HG03354 (cell line): Measurements from ENCODE around the gene ABHD14A.
"Not testable (repeated sequence)": the region's sequence is repeated elsewhere in the genome, so short reads cannot be mapped to it uniquely, and the experiment has no call there.

Experiments used
- ATAC-seq: cut with Tn5 transposase; IDR thresholded peaks from one replicate; pipeline ENCODE4 v1.9.1; 2021; ENCODE audit warnings: mild to moderate bottlenecking; ENCODE audit not compliant: unreplicated experiment, poor library complexity, severe bottlenecking

ABHD14A gene

DNA sequence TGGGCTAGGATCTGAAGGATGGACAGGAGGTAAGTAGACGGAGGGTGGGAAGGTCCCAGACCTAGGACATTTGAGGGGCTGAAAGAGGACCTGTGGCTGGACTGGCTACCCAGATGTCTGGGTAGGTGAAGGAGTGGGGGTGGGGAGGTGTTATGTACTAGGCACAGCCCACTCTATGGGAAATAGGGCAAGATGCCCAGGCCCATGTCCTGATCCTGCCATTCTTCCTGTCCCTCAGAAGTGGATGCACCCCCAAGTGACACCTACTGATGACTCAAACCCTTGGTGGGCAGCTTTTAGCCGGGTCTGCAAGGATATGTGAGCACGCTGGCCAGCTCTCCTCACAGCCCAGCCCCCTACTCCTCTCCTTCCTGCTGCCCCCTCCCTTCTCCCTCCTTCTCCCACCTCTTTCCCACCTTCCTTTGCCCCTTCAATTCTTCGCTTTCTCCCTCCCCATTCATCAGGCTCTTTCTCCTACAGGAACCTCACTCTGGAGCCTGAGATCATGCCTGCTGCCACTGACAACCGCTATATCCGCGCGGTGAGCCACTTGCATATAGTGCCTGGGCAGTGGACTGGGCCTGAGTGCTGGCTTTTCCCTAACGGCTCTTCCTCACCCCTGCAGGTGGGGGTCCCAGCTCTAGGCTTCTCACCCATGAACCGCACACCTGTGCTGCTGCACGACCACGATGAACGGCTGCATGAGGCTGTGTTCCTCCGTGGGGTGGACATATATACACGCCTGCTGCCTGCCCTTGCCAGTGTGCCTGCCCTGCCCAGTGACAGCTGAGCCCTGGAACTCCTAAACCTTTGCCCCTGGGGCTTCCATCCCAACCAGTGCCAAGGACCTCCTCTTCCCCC is 13.7 kb downstream of the ABHD14A start:
- no peak for ATAC-seq

DNA sequence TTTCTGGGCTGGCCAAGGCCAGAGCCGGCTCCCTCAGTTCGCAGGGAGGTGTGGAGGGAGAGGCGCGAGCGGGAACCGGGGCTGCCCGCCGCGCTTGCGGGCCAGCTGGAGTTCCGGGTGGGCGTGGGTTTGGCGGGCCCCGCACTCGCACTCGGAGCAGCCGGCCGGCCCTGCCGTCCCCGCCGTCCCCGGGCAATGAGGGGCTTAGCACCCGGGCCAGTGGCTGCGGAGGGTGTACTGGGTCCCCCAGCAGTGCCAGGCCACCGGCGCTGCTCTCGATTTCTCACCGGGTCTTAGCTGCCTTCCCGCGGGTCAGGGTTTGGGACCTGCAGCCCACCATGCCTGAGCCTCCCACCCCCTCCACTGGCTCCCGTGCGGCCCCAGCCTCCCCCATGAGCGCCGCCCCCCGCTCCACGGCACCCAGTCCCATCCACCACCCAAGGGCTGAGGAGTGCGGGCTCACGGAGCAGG is 15.7 kb downstream of the ABHD14A start:
- ATAC-seq: not testable (repeated sequence)

DNA sequence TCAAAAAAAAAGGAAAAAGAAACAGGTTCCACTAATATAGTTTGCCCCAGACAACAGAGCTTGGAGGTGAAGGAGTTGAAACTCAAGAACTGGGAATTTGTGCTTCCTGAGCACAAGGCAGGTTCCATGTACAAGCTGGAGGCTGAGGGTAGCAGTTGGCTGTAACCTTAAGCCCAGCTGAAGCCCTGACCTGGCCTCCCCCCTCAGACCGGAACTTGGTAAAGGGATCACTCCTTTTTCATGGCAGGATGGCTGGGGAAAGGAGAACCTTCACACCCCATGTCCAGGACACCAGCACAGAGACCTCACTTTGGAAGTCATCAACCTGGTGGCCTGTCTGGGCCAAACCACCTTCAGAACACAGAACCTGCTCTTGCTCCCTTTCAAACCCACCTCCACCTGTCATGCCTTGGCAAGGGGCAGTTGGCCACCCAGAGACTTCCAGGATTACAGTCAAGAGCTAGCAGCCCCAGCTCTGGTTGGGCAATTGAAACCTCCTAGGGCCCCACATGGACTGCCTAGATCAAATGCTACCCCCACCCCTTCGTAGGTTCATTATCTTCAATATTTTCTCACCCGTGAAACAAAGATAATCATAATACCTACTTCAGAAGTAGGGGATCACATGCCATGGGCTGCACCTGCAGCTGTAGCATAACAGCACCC is 17.3 kb downstream of the ABHD14A start:
- ATAC-seq: no peak

DNA sequence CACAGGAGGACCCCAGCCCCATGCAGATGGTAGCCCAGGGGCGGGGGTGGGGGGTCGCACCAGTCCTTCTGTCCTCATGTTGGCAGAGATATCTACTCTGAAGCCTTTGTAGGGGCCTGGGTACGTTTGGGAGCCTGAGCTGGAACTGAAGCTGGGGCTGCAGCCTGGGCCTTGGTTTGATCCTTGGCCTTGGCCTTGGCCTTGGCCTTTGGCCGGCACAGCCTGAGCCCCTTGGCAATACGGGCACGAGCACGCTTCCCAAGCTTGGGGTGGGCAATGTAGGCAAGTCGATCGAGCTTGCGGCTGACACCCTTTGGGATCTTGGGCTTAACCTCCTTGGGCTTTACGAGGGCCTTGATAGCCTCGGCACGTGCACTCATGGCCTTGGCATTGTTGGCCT is 18.8 kb downstream of the ABHD14A start:
- not testable (repeated sequence) for ATAC-seq

DNA sequence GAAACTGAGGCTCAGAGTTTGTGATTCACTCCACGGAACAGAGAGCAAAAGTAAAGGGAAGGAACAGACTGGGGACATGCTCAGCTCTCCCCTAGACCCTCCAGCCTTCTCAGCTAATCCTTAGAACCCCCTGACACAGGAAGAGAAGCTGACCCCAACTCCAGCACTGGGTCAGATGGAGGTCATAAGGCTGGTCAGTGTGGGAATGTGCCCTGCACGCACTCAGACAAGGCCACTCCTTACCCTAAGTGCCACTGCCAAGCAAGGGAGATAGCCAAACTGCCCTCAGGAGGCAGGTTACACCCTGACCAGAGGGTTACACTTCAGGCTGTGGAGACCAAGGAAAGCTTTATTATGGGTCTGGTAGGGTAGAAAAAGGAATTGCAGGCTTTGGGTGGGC is 19.7 kb downstream of the ABHD14A start:
- ATAC-seq: no peak

DNA sequence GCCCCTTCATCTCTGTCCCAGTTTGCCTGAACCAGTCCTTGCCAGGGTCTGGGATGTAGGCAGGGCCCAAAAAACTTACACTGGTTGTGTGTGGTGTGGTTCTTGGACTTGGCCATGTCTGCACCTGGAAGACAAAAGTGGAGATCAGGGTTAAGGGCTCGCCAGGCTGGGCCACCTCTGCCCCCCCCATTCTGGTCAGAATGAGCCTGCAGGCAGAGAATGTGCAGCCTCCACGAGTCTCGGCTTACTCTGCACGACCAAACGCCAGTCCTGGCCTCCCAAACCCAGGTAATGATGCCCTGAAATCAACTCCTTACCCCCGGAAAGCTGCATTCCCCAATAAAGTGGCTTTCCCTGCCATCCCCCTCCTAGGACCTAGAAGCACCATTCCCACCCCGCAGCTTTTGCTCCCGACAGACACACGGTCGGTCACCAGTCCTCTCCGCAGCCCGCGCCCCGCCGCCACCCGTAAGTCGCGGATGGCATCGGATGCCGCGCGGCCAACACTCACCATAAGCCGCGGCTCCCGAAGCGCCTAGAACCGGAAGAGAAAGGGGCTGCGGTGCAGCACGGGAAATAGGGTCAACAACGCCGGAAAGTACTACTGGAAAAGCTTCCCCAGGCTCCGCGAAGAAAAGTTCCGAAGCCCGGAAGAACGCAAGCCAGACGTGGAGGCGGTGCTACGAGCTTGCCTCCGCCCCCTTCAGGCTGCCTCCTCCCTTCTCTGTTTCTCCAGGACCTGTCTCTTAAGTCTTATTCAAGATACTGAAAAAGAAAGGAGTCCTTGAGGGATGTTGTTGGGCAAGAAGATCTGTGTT is 20.7 kb downstream of the ABHD14A start, which contains the start of gene RPL29:
TSS of gene RPL29 (minus strand) at position 550 of the 818 bp plus-strand sequence. CDS start at position 116, 434 bp downstream.
- ATAC-seq: peak; percentile 90

DNA sequence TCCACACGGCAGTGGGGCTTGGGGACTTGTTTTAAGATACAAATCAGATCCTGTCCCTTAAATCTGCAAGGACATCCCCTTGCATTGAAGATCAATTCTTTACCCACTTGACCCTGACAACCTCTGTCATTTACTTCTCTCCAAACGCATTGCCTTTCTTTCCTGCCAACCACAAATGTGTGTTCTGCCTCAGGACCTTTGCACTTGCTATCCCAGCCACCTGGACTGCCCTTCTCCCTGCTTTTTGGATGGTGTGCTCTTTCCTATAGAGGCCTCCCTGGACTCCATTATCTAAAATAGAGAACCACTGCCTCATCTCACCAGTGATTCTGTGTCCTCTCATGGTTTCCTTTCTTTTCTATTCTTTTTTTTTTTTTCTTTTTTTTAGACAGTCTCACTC is 22.3 kb downstream of the ABHD14A start:
- no peak for ATAC-seq

DNA sequence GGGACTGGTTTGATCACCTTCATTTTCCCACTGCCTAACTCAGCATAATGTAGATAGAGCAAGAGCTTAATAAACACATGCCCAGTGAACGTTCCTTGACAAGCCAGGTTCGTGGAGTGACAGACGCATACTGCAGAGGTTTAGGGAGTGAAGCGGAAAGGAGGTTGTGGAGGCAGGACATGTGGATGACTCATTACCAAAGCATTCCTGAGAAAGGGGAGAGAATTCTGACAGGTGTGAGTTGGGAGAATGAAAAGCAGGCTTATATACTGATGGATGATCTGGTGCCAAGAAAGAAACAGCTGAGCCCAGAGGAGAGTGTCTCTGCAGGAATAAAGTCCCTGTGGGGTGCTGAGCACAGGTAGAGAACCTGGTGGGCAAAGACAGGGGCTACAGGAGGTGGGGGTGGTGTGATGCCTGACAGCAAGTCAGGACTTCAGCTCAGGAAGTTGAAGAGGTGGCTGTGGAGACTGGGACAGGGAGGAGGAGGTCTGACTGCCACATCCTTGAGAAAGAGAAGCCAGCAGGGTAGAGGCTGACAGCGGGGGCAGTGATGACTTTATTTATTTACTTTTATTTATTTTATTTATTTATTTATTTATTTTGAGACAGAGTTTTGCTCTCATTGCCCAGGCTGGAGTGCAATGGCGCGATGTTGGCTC is 23.2 kb downstream of the ABHD14A start:
- no peak for ATAC-seq

DNA sequence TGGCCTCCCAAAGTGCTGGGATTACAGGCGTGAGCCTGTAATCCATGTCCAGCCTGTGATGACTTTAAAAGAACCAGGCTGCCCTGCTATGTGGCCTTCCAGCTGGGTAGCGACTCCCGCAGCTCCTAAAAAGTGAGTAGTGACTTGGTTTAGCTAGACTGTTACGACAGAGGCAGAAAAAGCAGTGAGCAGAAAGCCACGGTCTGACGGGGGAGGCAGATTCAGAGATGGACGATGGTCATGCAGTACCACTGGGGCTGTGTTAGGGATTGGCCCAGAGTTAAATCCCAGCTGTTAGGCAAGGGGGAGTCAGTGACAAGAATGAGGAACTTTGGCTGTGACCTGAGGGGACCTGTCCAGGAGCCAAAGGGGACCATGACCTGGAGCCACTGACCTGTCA is 23.9 kb downstream of the ABHD14A start:
- ATAC-seq: no peak

DNA sequence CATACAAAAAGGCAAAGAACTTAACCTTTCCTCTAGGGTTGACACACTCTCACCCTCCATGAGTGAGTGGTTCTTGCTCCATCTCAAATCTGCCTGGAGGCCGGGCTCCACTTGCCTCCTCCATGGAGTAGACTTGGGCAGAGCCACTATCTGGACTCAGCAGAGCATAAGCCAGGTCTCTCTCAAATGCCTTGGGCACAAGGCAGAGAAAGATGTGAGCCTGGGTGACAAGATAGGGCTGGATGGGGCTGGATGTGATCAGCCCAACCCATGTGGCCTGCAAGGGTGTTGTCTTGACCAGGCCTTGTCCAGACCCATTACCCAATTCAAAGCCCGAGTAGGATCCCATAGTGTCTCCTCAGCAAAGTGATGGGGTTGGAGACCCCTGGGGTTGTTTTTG is 25.0 kb downstream of the ABHD14A start:
- no peak for ATAC-seq

DNA sequence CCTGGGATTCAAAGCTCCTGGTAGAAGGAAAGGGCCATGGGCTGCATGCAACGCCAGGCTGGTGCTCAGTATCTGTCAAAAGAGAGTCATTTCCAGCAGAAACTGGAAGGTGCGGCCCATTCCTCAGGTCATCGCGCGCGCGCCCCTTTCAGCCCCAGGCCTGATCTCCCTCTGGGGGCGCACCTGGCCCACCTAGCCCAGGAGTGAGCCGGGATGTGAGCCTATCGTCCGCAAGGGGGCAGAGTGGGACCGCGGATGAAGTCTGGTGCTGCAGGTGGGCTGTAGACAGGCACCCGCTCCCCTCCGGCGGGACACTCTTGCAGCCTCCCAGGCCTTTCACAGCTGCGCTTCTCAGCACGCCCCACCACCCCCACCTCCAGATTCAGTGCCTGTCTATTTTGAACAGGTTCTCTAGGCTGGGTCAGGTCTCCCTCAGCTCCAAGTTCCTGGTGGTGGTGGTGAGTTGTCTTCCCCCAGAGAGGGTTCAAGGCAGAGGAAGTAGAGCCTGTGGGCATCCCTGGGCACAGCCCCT is 26.6 kb downstream of the ABHD14A start:
- ATAC-seq: peak; percentile 88

DNA sequence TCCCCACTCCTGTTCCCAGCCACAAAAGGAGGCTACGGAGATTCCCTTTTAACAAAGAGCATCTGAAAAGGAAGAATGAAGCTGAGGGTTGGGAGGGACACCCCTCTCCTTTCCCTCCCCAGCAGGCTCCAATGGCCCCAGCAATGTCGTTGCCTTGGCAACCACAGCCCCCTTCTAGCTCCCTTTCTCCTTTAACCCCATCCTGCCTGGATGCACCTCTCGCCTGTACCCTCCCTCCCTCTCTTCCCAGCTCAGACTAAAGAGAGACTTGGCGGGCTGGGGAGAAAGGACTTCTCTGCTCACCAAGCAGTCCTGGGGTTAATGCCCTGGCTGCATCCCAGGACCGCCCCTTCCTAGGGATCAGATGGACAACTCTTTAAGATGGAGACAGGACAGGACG is 27.9 kb downstream of the ABHD14A start:
- ATAC-seq: no peak

DNA sequence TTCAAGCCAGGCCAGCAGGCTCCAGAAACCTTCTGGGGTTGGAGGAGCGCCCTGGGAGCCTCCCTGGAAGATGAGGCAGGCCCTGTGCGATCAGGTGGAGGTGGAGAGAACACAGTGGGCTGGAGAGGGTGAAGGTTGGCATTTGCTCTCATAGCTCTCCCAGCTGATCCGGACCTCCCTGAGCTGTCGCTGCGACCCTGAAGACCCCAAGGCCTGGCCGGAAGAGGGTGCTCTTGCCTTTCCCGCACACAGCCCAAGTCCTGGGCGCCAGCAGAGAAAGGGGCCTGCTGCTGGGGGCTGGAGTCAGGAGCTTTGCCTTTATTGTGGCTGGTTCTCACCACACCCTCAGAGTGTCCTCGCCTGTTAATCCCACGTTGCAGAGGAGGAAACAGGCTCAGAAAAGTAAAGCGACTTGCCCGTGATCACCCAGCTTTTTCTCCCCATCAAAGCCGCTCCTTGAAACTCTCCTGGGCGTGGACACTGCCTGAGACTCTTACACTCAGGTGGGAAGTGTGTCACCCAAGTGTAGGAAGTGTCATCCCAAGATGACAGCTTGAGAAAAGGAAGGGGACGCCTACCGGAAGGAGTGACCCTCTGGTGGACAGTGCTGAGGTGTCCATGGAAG is 29.4 kb downstream of the ABHD14A start:
- ATAC-seq: no peak

DNA sequence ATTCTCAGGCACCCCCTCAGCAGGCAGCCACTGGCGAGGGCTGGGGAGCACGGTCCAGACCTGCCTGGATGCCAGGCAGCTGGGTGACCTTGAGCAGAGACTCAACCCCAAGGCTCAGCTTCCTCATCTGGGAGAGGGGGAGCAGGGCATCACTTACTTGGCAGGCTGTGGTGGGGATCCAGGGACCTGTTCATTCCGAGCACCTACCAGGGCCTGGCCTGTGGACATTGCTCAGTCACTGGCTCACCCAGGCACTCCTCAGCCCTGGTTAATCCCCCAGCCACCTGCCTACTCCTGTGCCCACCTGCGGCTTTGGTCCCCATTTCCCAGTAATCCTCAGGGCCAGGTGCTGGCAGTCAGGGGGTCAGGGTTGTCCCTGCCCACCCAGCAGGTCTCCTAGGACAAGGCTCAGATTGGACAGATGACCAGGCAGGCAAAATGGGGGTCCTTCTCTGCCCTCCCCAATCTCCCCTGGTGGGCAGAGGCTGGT is 30.1 kb downstream of the ABHD14A start:
- ATAC-seq: no peak

DNA sequence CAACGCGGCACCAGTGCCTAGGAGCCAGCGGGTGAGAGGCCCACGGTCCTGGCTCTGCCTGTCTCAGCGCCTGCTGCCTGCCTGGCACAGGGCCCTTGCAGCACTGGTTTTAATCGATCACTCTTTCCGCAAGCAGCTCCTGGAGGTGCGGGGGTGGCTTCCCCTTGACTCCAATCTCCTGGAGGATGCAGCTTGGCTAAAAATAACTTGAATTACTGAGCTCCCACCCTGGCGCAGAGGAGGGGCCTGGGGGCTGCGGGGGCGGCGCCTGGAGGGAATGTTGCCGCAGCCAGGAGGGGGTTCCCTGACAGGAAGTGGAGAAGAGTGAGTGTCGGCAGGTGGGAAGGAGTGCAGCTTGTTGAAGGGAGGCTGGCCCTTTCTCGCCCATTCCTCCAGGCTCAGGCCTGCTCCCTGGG is 30.7 kb downstream of the ABHD14A start:
- ATAC-seq: no peak

DNA sequence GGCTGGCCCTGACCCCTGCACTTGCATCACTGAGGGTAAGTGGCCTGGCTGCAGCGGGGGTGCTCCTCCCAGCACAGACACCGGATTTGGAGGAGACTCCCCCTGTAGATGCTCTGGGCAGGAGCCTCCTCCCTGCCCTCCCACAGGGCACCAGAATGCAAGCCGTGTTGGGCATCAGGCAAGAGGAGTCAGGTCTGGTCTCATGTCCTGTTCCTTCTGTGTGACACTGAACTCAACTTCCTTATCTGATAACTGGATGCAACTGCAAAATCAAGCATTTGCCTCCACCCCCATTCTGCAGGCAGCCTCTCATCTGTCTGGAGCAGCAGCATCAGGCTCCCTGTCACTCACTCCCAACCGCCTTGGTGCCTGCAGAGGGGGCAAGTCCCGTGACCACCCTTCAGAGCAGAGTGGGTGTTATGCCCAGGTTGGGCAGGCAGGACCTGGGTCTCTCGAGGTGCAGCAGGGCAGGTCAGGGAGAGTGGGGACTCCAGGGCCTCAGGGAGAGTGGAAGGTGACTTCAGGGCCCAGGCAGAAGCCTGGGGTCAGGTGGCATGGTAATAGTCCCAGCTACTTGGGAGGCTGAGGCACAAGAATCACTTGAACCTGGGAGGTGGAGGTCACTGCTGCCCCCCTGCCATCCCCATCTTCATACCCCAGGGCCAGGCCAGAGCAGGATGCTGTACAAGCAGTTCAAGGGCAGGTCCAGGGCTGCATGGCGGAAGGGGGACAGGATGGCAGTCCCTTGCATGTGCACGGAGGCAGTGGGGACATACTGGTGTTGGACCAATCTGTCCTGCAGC is 31.4 kb downstream of the ABHD14A start:
- ATAC-seq: no peak

DNA sequence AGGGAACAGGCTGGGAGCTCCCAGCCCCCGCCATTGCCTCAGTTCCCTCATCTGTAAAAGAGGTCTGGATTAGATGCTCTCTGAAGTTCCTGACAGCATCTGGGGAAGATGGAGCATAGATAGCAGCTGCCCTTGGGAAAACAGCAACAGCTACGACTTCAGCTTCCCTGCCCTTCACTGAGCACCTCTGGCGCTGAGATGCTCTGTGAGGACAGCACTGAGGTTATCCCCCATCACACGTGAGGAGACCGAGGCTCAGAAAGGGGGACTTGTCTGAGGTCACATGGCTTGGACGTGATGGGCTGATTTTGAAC is 31.9 kb downstream of the ABHD14A start:
- no peak for ATAC-seq

DNA sequence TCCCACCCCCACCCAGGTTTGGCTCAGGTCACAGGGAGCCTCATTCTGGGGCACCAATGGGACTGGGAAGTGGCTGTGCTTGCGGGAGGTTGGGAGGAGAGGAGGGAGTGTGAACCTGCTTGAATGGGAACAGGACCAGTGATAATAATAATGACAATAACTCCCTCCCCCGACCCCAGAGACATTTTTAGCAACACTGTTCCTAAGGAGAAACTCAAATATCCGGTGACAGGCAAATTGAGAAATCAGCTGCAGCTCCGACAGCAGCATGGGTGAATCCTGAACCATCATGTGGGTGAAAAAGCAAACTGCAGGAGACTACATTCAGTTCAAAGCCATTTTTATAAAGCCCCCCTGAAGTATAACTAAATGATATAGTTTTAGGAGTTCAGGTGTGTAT is 32.4 kb downstream of the ABHD14A start:
- no peak for ATAC-seq
